Mucosa of descending colon (tissue), 3 donors: Measurements from ENCODE around the gene SEMA6B. TPM values are rescaled to one million over a fixed set of nuclear protein-coding genes. Genes with fewer than 3 reads are reported as not detected.

ENCODE experiments used
- ATAC-seq: fragments of 200-7000 bp; cut with Tn5 transposase; one replicate; pipeline ENCODE4 v1.9.1; 2020; ENCODE audit warnings: mild to moderate bottlenecking, moderate library complexity
- DNase-seq, 3 donors: peaks; one replicate each; pipeline ENCODE4 v3.0.0-alpha.2; 2020
- H3K36me3 ChIP-seq: fragments of 200-600 bp; one replicate; pipeline ENCODE4 v1.8.0; 2021; ENCODE audit warnings: low read depth, mild to moderate bottlenecking
- H3K4me1 ChIP-seq: fragments of 200-600 bp; one replicate; pipeline ENCODE4 v1.8.0; 2021; ENCODE audit warnings: low read depth, mild to moderate bottlenecking
- H3K4me3 ChIP-seq: fragments of 200-600 bp; one replicate; pipeline ENCODE4 v1.8.0; 2021; ENCODE audit warnings: mild to moderate bottlenecking
- H3K9me3 ChIP-seq: fragments of 200-600 bp; one replicate; pipeline ENCODE4 v1.8.0; 2021; ENCODE audit warnings: mild to moderate bottlenecking
- CTCF ChIP-seq: fragments of 200-600 bp; IDR thresholded peaks from one replicate; pipeline ENCODE4 v1.8.0; 2022; ENCODE audit warnings: antibody characterized with exemption, mild to moderate bottlenecking
- intact Hi-C, 2 donors: fragments of 100-400 bp; cut with DNase I in 1 of 2; cut with micrococcal nuclease in 1 of 2; formaldehyde crosslinking; loops; one replicate each; pipeline versions ENCODE4 v1.11.0 to v1.11.1; 2022; cut with DNase I, micrococcal nuclease
- total RNA-seq, 3 donors: library from RNA; stranded (reverse); fragmentation: NEBNext Ultra II Directional in 2 of 3; extraction: Animal tissue kit (Norgen Biotek cat#: 25700) in 2 of 3; gene quantifications; one replicate each; pipeline versions ENCODE4 v1.2.1 to v1.2.4, GENCODE V29; 2021 to 2023
- donor health status: DM: no; HTN: no; CAD: no; lungs with moderate emphysema.
- donor health status: DM: no; HTN: no; CAD: no.
- donor health status: DM: no; HTN: yes; CAD: no.

Gene SEMA6B
- total RNA-seq, 3 donors from 2014 or later = 2.5 to 8.4 (median 5.9) TPM

GRCh38 chr19:4505570-4506448 lies 53.7 kb downstream of the SEMA6B start:
- intact Hi-C loops = no loop called here
- Histone ChIP-seq H3K36me3 (no peaks in the 10 kb centered on the region), H3K9me3 (no peaks in the 10 kb centered on the region), H3K4me3 (no peak overlapping the region), H3K4me1 (no peaks in the 10 kb centered on the region)
- TF ChIP-seq CTCF = no peak
- ATAC-seq (no peak), DNase-seq (no peak)

- Histone ChIP-seq H3K36me3 (no peaks in the 10 kb centered on the region), H3K4me3 (no peak overlapping the region), H3K9me3 (no peaks in the 10 kb centered on the region), H3K4me1 (no peaks in the 10 kb centered on the region)
- no peak for ATAC-seq
- intact Hi-C loops = no loop called here
- no peak for DNase-seq
- no peak for TF ChIP-seq CTCF
These were observed 54.5 kb downstream of the SEMA6B start for GRCh38 chr19:4504891-4505569.

GRCh38 chr19:4504297-4504701 lies 55.2 kb downstream of the SEMA6B start:
- intact Hi-C loops = no loop called here
- Histone ChIP-seq H3K36me3 (no peaks in the 10 kb centered on the region), H3K9me3 (no peaks in the 10 kb centered on the region), H3K4me1 (no peaks in the 10 kb centered on the region), H3K4me3 (no peak overlapping the region)
- no peak for TF ChIP-seq CTCF
- DNase-seq (no peak), ATAC-seq (no peak)

GRCh38 chr19:4503825-4504170 lies 55.7 kb downstream of the SEMA6B start:
- no peaks in the 10 kb centered on the region for H3K36me3 ChIP-seq

GRCh38 chr19:4503132-4503824 lies 56.2 kb downstream of the SEMA6B start:
- Histone ChIP-seq H3K9me3 (no peaks in the 10 kb centered on the region), H3K36me3 (no peaks in the 10 kb centered on the region), H3K4me1 (no peaks in the 10 kb centered on the region), H3K4me3 (no peak overlapping the region)
- TF ChIP-seq CTCF = no peak
- no peak for ATAC-seq
- intact Hi-C loops = no loop called here
- no peak for DNase-seq

More at GRCh38 chr19:4503825-4504170, 55.7 kb downstream of the SEMA6B start:
- ATAC-seq (no peak), DNase-seq (no peak)
- intact Hi-C loops = no loop called here
- no peak for TF ChIP-seq CTCF
- no peaks in the 10 kb centered on the region for H3K9me3 ChIP-seq
- no peaks in the 10 kb centered on the region for H3K4me1 ChIP-seq
- no peak overlapping the region for H3K4me3 ChIP-seq
